GM23338 (cell line): ENCODE results near the gene CIT. TPM values are rescaled to one million over a fixed set of nuclear protein-coding genes. Genes with fewer than 3 reads are reported as not detected.

Experiments used
- ATAC-seq: fragments of 200-7000 bp; cut with Tn5 transposase; 3 replicates; pipeline ENCODE4 v1.9.1; 2020
- DNase-seq: peaks from one replicate; pipeline ENCODE4 v3.0.0-alpha.2; 2015; ENCODE audit warnings: low spot score
- H2AFZ ChIP-seq: fragments of 200-600 bp; sonication (generic); 2 replicates; pipeline ENCODE4 v1.8.0; 2016; ENCODE audit warnings: antibody characterized with exemption, mild to moderate bottlenecking, moderate library complexity
- H3F3A ChIP-seq: fragments of 200-600 bp; sonication (generic); replicated peaks from 2 replicates; pipeline ENCODE4 v1.8.0; 2017; ENCODE audit warnings: antibody characterized with exemption, mixed run types, low read depth
- H3K27ac ChIP-seq: fragments of 200-600 bp; sonication (generic); 2 replicates; pipeline ENCODE4 v1.6.1; 2016; ENCODE audit warnings: low read depth
- H3K27me3 ChIP-seq: fragments of 200-600 bp; sonication (generic); 2 replicates; pipeline ENCODE4 v1.8.0; 2016; ENCODE audit warnings: mild to moderate bottlenecking, mixed run types, moderate library complexity; ENCODE audit not compliant: insufficient read depth
- H3K36me3 ChIP-seq: fragments of 200-600 bp; sonication (generic); 2 replicates; pipeline ENCODE4 v1.8.0; 2016; ENCODE audit warnings: mild to moderate bottlenecking; ENCODE audit not compliant: insufficient read depth
- H3K4me1 ChIP-seq: fragments of 200-600 bp; sonication (generic); 2 replicates; pipeline ENCODE4 v1.8.0; 2016; ENCODE audit warnings: mild to moderate bottlenecking, moderate library complexity; ENCODE audit not compliant: insufficient read depth
- H3K4me2 ChIP-seq: fragments of 200-600 bp; sonication (generic); 2 replicates; pipeline ENCODE4 v1.7.1; 2017; ENCODE audit warnings: mixed run types
- H3K4me3 ChIP-seq: fragments of 200-600 bp; sonication (generic); 2 replicates; pipeline ENCODE4 v1.6.1; 2016; ENCODE audit warnings: mixed run types
- H3K79me2 ChIP-seq: fragments of 200-600 bp; sonication (generic); replicated peaks from 2 replicates; pipeline ENCODE4 v1.8.0; 2017; ENCODE audit warnings: mild to moderate bottlenecking; ENCODE audit not compliant: insufficient read depth
- H3K9me2 ChIP-seq: fragments of 200-600 bp; sonication (generic); 2 replicates; pipeline ENCODE4 v1.8.0; 2017; ENCODE audit not compliant: insufficient read depth
- H4K20me1 ChIP-seq: fragments of 200-600 bp; sonication (generic); replicated peaks from 2 replicates; pipeline ENCODE4 v1.8.0; 2017; ENCODE audit warnings: mild to moderate bottlenecking; ENCODE audit not compliant: insufficient read depth
- H3K27ac Mint-ChIP-seq: 2 replicates; pipeline ENCODE4 v1.8.0; 2020; ENCODE audit warnings: inconsistent platforms, mild to moderate bottlenecking, moderate library complexity, mixed read lengths
- H3K27me3 Mint-ChIP-seq: 3 replicates; pipeline ENCODE4 v1.8.0; 2022; ENCODE audit warnings: low read depth, mild to moderate bottlenecking, moderate library complexity, mixed read lengths, inconsistent platforms; ENCODE audit not compliant: insufficient read depth, poor library complexity
- H3K36me3 Mint-ChIP-seq: 3 replicates; pipeline ENCODE4 v1.8.0; 2021; ENCODE audit warnings: low read depth, mild to moderate bottlenecking, inconsistent platforms, moderate library complexity, mixed read lengths
- H3K4me1 Mint-ChIP-seq: 3 replicates; pipeline ENCODE4 v1.8.0; 2020; ENCODE audit warnings: mild to moderate bottlenecking, inconsistent platforms, mixed read lengths
- H3K4me3 Mint-ChIP-seq: 3 replicates; pipeline ENCODE4 v1.8.0; 2021; ENCODE audit warnings: moderate library complexity, mild to moderate bottlenecking, inconsistent platforms, mixed read lengths
- H3K9me3 Mint-ChIP-seq: 3 replicates; pipeline ENCODE4 v1.8.0; 2020; ENCODE audit warnings: moderate library complexity, mild to moderate bottlenecking, inconsistent platforms, mixed read lengths
- CREB1 ChIP-seq: fragments of 250-450 bp; sonication (Bioruptor Pico); IDR thresholded peaks from 2 replicates; pipeline ENCODE4 v1.5.0; 2020; ENCODE audit warnings: low read depth, mild to moderate bottlenecking, moderate library complexity
- EZH2 ChIP-seq: fragments of 200-600 bp; sonication (generic); IDR thresholded peaks from one replicate; pipeline ENCODE4 v1.8.0; 2017; ENCODE audit warnings: antibody characterized with exemption, mild to moderate bottlenecking, low read depth; ENCODE audit not compliant: unreplicated experiment
- POLR2AphosphoS5 ChIP-seq: IDR thresholded peaks from 2 replicates; pipeline ENCODE4 v1.6.1; 2016; ENCODE audit warnings: antibody characterized with exemption, low read depth
- REST ChIP-seq: IDR thresholded peaks from one replicate; pipeline ENCODE4 v1.6.1; 2018; ENCODE audit warnings: antibody characterized with exemption; ENCODE audit not compliant: unreplicated experiment
- ZNF462 ChIP-seq: fragments of 250-450 bp; sonication (Bioruptor Pico); IDR thresholded peaks from 2 replicates; pipeline ENCODE4 v1.5.0; 2020; ENCODE audit warnings: mild to moderate bottlenecking, moderate library complexity
- polyA plus RNA-seq: library from polyadenylated mRNA; unstranded; fragments of >200 nt; fragmentation: Nextera tagmentation; extraction: Ambion mirVana; gene quantifications from 2 replicates; pipeline ENCODE4 v1.2.1, GENCODE V29; 2016
- total RNA-seq: library from RNA; depleted of rRNA; stranded (reverse); fragments of >200 nt; shearing (Covaris generic); gene quantifications from 2 replicates; pipeline ENCODE4 v1.2.3, GENCODE V29; 2014

Gene CIT
- total and polyA plus RNA-seq, 2 experiments from 2014 or later: 9.7 to 47.8 TPM

- TF ChIP-seq ZNF462 (CRISPR knock-in tag) (no peak), CREB1 (no peak), EZH2 (no peak)
Observed at GRCh38 chr12:119704065-119704747, 172.9 kb downstream of the CIT start (continued).

GRCh38 chr12:119700078-119700477 lies 177.0 kb downstream of the CIT start:
- Mint-ChIP-seq H3K9me3 (no peaks in the 10 kb centered on the region), H3K27me3 (peaks cover 6% of the 10 kb centered on the region), H3K27ac (no peak overlapping the region), H3K4me3 (no peak overlapping the region), H3K36me3 (peaks cover 53% of the 10 kb centered on the region), H3K4me1 (peaks cover 7% of the 10 kb centered on the region; the same call in 2 of the 3 replicates)
- Histone ChIP-seq H3K79me2 (no peaks in the 10 kb centered on the region), H3K27ac (no peak overlapping the region), H3K9me2 (no peaks in the 10 kb centered on the region), H3K27me3 (no peaks in the 10 kb centered on the region), H4K20me1 (no peaks in the 10 kb centered on the region; the same call in 1 of the 2 replicates), H2AFZ (no peak overlapping the region), H3K4me2 (no peak overlapping the region), H3K4me1 (no peaks in the 10 kb centered on the region), H3F3A (no peaks in the 10 kb centered on the region), H3K4me3 (no peak overlapping the region), H3K36me3 (peaks cover 13% of the 10 kb centered on the region)
- DNase-seq (no peak), ATAC-seq (no peak)
- TF ChIP-seq ZNF462 (CRISPR knock-in tag): no peak
- TF ChIP-seq REST: no peak
- TF ChIP-seq POLR2AphosphoS5: no peak
